ENCODE data around the gene C1QL3.

GRCh38 chr10:16509996-16510395, 11.7 kb downstream of the C1QL3 start:
- TF ChIP-seq CTCF (IDR thresholded peaks at IDR 0.05) (no peak), POLR2A (IDR thresholded peaks at IDR 0.05) (no peak)

Measured in suprapubic skin (tissue), 3 donors.